Panc1 (cell line): Measurements from ENCODE around the gene C6orf132. TPM values are rescaled to one million over a fixed set of nuclear protein-coding genes. Genes with fewer than 3 reads are reported as not detected.

ENCODE experiments used
- total RNA-seq: library from RNA; stranded (reverse); gene quantifications from one replicate; pipeline ENCODE4 v1.2.1, GENCODE V29; 2021; ENCODE audit not compliant: unreplicated experiment

The C6orf132 gene
- total RNA-seq, 1 experiment from 2014 or later: 12.9 TPM

Other genes with a start within 250 kb of the C6orf132 start
- 5.4 TPM for gene USP49, start 247.2 kb downstream of the C6orf132 start, total RNA-seq
- 24.5 TPM for gene MED20, start 221.5 kb downstream of the C6orf132 start, total RNA-seq
- gene BYSL, start 221.1 kb downstream of the C6orf132 start, total RNA-seq: 49.1 TPM
- gene CCND3, start 200.8 kb downstream of the C6orf132 start, total RNA-seq: 36.8 TPM
- 35.5 TPM for gene TAF8, start 92.1 kb downstream of the C6orf132 start, total RNA-seq
- gene GUCA1A, start 30.7 kb upstream of the C6orf132 start, total RNA-seq: not detected
- 1.4 TPM for gene GUCA1B, start 52.3 kb upstream of the C6orf132 start, total RNA-seq
- gene MRPS10, start 75.2 kb upstream of the C6orf132 start, total RNA-seq: 67.6 TPM